HG02885 (cell line): ENCODE measurements around the gene CD79A.

Experiments used
- ATAC-seq: cut with Tn5 transposase; IDR thresholded peaks from one replicate; pipeline ENCODE4 v1.9.1; 2021; ENCODE audit warnings: mild to moderate bottlenecking; ENCODE audit not compliant: unreplicated experiment, poor library complexity

Gene CD79A

GRCh38 chr19:41929536-41930071, 52.5 kb downstream of the CD79A start:
- ATAC-seq: no peak

GRCh38 chr19:41930322-41930722, 53.2 kb downstream of the CD79A start:
- ATAC-seq: no peak
